ENCODE measurements around the gene TBL1X.

TBL1X gene

GRCh38 chrX:9586992-9587392 is 122.1 kb downstream of the TBL1X start:
- no peak for DNase-seq (ENCODE audit: low read depth in 3 of 3)

GRCh38 chrX:9587642-9588041 is 122.8 kb downstream of the TBL1X start:
- DNase-seq (ENCODE audit: low read depth in 3 of 3), result no peak

DNA sequence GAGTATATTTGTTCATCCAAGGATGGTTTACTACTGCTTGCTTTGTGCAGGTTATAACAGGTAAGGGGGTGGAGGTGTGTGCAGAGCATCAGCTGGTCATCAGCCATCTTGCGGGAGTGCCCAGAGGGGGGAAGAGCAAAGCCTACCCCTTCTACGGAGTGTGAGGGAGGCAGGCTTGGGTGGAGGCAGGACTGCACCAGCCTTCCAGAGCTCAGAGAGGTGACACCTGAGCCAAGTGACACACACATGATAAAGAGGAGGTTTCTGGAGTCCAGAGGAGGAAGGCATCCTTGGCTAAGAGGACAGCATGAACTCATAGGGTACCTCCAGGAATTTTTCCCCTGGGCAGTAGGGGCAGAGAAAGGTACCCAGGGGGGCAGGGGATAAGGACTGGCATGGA is 126.6 kb downstream of the TBL1X start:
- DNase-seq (ENCODE audit: low read depth in 3 of 3), result no peak

DNA sequence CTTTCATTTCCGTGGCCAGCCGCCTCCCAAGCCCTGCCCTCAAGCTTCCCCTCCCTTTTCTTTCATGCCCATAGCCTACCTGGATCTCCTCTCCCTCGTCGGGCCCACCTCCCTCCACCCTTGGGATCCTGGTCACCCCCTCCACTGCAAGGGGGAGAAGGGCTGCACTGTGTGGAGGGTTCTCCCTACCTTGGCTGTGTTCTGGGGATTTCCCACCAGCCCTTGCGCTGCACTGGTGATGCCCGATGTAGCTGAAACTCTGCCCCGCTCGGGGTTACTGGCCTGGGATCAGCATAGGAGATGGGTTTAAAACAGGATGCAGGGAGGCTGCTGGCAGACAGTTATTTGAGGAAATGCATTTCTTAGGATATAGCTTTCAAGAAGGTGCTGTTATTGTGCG is 128.9 kb downstream of the TBL1X start:
- no peak for DNase-seq (ENCODE audit: low read depth in 3 of 3)

GRCh38 chrX:9595174-9595573 is 130.3 kb downstream of the TBL1X start:
- DNase-seq (ENCODE audit: low read depth in 3 of 3), result no peak

GRCh38 chrX:9596837-9597236 is 132.0 kb downstream of the TBL1X start:
- no peak for DNase-seq (ENCODE audit: low read depth in 3 of 3)

DNA sequence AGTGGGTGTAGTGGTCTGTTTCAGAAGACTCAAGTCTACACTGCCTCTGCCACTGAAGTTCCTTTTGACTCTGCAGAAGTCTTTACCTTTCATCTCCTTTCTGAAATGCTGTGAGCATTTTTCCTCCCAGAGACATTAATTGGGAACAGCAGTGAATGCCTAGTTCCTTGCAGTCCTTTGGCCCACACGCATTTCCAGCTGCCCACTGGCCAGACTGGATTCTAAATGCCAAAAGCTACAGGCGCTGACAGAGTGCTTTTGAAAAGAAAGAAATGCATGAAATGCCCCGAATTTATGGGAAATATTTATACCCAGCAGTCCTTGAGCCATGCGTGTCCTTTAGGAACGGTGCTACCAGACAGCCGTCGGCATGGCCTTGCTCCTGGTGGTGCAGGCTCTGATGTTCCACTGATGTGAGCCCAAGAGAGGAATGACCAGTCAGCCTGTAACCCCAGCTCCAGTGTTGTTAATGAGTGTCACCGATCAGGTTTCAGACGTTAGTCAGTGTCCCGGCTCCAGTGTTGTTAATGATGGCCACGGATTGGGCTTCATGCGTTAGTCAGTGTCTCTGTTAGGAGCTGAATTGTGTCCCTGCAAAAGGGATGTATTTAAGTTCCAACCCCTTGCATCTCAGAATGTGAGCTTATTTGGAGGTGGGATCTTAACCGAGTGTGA is 132.6 kb downstream of the TBL1X start:
- DNase-seq (ENCODE audit: low read depth in 3 of 3), result no peak

DNA sequence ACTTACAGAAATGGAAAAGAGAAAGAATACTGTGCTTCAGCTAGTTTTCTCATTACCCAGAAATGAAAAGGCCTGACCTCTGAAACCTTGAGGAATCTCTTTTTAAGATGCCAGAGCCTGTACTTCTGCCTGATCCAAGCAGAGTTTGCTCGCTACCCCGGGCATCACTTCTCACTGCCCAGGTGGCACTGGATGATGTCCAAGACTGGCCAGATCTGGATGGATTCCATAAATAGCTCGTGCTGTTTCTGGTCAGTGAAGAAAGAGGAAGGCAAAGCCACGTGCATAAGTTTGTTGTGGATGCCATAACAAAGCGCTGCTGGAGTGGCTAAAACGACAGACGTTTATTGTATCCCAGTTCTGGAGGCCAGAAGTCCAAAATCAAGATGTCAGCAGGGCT is 133.5 kb downstream of the TBL1X start:
- DNase-seq (ENCODE audit: low read depth in 3 of 3), result no peak

DNA sequence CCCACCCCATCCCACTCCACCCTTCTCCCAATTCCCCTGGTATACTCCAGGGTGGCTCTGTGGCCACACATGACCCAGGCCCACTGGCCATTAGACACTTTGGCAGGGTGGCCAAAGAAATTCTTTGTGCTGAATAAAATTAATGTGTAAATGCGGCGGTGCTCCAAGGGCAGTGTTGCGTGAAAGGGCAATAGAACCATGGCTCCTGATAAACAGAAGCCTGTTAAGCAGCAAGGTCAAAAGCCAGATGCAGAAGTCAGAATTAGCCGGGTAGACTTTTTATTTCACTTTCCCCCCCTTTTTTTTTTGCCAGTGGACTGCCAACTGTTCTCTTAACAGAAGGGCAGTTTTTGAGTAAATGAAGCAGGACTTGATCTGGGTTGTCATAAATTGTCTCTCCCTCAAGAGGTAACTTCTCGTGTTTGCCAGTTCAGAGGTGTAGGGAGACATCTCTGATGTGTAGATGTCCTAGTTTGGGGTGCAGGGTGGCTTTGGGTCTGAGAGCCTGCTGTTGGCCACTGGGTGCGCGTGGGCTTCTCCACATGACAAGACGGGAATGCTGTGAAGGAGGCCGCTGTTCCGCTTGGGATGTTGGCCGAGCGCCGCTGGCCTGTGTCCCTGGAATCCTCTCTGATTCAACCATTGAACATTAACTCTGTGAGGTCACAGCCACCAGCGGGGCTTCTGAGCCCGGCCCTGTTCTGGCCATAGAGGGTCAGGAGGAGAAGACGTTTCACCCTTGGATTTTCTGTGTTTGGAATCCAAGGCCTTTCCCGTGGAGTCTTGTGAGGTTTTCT is 139.5 kb downstream of the TBL1X start:
- DNase-seq (ENCODE audit: low read depth in 3 of 3), result no peak

DNA sequence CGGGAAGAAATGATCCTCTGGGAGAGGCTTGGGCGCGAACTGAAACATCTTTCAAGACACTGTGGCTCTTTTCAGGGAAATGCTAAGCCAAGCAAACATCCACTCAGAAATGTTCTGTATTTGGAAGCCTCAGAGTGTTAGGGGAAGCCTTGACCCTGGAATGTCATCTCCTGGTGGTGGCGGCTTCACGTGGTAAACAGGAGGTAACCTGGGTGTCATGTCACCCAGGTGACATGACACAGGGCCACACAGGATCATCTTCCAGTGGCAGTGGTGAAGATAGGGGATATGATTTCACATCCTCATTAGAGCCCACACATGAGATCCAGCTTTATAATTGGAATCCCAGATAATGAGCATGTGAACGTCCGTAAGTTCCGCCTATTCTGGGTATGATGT is 140.0 kb downstream of the TBL1X start:
- no peak for DNase-seq (ENCODE audit: low read depth in 3 of 3)

DNA sequence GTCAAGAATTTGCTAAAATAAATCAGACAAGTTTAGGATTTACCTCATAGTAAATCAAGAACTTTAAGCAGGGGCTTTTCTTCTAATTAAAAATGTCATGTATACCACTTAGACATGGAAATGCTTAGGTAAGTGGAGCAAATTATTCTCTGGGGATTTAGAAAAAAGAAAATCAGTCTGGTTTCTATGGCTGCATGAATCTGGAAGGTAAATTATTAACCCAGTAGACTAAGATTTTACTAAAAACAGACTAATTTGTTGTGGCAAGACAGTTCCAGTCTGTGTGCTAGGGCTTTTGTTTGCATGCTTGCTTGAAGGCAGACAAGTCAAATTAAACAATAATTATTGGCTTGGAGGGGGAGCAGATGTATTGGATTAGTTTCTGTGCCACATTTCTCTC is 140.6 kb downstream of the TBL1X start:
- DNase-seq (ENCODE audit: low read depth in 3 of 3), result no peak

DNA sequence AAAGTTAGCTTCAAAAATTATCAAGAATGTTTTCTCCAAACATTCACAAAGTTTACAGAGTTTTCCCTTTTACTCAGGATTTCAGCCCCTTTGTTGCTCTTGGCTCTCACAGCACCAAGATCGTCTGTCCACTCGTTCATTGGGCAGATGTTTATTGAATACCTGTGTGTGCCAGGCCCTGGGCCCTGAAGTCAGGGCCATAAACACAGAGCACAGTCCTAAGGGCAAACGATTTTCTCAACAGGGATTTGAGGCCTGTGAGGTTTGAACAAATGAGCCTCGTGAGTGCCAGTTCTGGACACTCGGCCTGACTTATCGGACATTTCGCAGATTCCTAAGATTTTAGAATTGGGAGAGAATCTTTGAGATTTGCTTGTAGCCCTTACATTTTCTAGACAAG is 142.1 kb downstream of the TBL1X start:
- no peak for DNase-seq (ENCODE audit: low read depth in 3 of 3)

DNA sequence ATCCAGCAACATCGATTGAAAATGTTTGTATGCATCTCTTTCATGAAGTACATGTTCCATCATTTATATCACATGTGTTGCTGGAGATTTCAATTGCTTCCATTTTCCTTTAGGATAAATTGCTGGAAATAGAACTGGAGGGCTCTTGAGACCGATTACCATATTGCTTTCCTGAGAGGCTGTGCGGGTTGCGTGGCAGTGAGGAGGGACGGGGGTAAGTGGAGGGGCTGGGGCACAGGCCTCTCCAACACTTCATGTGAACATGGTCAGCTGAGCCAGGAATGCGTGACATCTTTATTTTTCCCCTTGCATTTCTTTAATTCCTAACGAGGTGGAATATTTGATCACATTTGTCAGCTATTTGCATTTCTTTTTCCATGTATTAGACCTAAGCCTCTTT is 144.6 kb downstream of the TBL1X start:
- no peak for DNase-seq (ENCODE audit: low read depth in 3 of 3)

DNA sequence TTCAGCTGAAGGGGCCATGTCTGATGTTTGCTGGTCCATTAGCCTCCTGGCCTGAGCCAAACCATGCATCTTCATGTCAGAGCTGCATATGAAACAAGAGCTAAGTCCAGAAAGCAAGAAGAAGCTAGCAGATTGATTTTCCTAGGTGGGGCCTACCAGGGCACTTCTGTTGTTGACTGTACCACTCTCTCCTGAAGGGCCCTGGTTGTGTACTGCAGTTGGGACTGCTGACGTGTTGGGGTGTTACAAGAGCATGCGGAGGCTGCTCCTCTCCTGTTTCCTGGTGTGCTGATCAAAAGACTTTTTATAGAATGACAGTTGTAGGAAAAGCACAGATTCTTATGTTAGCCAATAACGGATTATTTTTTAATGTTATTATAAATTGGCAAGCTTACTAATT is 145.1 kb downstream of the TBL1X start:
- DNase-seq (ENCODE audit: low read depth in 3 of 3), result no peak

DNA sequence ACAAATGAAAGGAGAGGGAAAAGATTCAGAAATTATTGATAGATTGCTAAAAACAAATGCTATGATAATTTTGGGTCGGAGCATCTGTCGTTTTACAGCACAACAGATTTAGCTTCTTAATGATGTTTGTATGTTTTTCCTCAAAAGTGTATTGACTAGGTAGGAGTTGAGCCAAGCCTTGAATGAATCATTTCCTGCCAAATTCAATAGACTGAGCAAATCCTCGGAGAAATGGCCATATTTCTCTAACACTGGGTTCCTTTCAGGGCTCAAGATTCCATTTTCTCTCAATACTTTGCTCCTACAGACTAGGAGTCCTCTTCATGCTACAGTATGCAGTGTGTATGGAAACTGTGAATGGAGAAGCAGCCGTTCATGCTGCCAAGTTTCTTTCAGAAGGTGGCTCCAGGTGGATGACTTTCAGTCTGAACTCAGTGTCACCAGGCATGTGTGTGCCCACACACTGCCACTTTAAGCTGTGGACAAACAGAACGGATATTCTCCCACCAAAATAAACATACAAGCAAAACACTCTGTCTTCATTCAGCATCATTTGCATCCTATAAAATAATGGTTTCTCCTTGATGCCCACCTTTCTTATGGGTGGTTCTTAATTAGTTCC is 146.0 kb downstream of the TBL1X start:
- DNase-seq (ENCODE audit: low read depth in 3 of 3), result no peak

- no peak for DNase-seq (ENCODE audit: low read depth in 3 of 3)
Observed at GRCh38 chrX:9611436-9612145, 146.7 kb downstream of the TBL1X start.

DNA sequence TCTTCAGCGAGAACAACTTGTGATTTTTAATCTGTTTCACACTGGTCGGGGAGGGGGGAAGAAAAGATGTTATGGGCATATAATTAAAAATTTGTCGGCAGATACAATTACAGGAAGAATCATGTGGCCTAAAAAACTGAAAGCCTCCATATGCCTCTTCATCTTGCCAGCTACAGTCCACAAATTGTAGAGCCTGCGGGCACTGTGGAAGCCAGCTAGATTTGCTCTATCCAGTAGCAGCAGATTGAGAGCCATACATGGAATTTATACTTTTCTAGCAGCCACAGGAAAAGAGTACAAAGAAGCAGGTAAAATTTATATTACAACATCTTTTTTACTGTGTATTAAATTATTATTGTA is 147.3 kb downstream of the TBL1X start:
- no peak for DNase-seq (ENCODE audit: low read depth in 3 of 3)

DNA sequence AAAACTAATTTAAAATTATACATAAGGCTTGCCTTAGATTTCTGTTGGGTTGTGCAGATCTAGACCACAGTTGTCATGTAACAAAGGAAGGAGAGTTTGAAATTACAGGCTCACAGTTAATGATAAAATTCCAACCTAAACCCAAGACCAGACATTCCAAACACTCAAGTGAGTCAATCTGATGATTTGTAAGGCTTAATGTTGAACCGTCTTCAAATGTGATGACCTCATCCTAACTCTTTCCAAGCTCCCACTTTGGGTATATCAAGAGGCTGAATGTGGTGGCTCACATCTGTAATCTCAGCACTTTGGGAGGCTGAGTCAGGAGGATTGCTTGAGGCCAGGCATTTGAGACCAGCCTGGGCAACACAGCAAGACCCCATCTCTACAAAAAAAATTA is 149.2 kb downstream of the TBL1X start:
- no peak for DNase-seq (ENCODE audit: low read depth in 3 of 3)

- DNase-seq (ENCODE audit: low read depth in 3 of 3), result no peak
Observed at GRCh38 chrX:9619133-9619532, 154.3 kb downstream of the TBL1X start.

DNA sequence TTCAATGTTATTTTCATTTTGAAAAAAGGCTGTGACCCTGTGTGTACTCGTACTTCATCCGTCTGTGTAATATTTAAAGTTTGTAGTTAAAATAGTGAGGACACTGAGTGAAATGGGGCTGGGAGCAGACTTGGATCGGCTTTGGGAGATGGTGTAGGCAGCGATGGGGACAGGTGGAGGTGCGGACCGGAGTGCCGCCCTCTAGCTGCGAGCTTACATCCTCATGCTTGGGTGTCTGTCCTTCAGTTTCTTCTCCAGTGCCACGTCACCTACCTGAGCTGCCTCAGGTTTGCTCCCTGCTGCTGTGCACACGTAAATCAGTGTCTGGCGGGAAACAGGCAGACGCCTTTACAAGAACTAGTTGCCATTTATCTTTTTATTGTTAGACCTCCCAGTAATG is 154.7 kb downstream of the TBL1X start:
- DNase-seq (ENCODE audit: low read depth in 3 of 3), result no peak

- no peak for DNase-seq (ENCODE audit: low read depth in 3 of 3)
Observed at GRCh38 chrX:9622128-9622527, 157.3 kb downstream of the TBL1X start.

GRCh38 chrX:9626379-9626778 is 161.5 kb downstream of the TBL1X start:
- no peak for DNase-seq (ENCODE audit: low read depth in 3 of 3)

- no peak for DNase-seq (ENCODE audit: low read depth in 3 of 3)
Observed at GRCh38 chrX:9627922-9628321, 163.1 kb downstream of the TBL1X start.

Data from stimulated activated CD4-positive, alpha-beta T cell treated with anti-CD3 and anti-CD28 coated beads, TNF-alpha, amount 100 ng/mL, for 4 hours (primary cell).